ENCODE data around the gene KCNE3. TPM values are rescaled to one million over a fixed set of nuclear protein-coding genes. Genes with fewer than 3 reads are reported as not detected.
A peak's percentile ranks its signal among the peaks of the same experiment; 100 is the strongest.

KCNE3 gene, protein sequence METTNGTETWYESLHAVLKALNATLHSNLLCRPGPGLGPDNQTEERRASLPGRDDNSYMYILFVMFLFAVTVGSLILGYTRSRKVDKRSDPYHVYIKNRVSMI
- polyA plus RNA-seq, result not detected in 3 replicates
- polyA plus RNA-seq (2011; ENCODE audit: low read depth), result not detected
- not detected in 2 replicates for polyA plus RNA-seq (2011; cell fraction: cytosol; rRNA removed)
- polyA plus RNA-seq (2011; cell fraction: nucleus; rRNA removed), result 0.16 TPM in 1 of 2 replicates, not detected in the other
- polyA plus RNA-seq (2012; ENCODE audit: low replicate concordance), result not detected in 2 replicates
- not detected in 3 replicates for polyA minus RNA-seq
- not detected for polyA minus RNA-seq (2011; cell fraction: cytosol; rRNA and poly(A)+ RNA removed)
- not detected in 2 replicates for polyA minus RNA-seq (2011; cell fraction: nucleus; rRNA and poly(A)+ RNA removed)

DNA sequence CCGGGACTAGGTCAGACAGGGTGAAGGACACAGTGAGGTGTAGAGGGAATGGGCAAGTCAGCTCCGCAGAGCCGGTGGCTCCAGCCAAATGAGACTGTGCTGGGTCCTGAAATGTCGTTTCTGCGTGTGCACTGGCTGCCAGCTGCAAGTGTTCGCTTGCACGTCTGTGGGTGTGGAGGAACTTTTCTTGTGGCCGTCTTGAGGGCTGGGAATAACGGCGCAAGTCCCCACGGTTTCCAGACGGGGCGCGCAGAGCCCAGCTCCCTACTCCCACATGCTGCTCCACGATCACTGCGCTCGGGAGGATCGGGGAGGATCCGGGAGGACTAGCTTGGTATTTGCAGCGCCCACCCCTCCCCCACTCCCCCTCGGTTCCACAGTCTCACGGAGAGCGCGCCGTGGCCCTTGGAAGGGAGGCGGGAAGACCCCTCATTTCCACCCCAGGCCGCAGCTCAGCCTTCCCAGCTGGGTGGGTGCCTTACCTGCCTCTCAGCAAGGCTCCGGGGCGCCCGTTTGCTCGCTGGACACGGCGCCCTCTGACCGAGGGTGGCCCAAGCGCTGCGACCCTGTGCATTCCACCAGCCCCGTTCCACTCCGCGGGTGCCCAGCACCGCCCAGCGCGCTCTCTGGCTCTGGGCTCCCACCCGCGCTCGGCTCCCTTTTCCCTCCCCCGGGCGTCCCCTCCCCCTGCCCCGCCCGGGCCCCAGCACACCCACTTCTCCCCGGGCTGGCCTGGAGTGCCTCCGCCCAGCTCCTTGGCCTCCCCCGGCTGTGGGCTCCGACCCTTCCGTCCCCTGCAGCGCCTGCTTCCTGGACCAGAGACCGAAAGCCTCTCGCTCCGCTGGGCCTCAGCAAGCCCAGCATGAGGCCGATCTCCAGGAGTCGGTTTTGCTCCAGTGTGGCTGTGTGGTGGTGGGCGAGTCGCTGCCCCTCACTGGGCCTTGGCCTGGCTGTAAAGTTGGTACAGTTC lies at the start of gene KCNE3:
Gene KCNE3, minus strand, starts transcription at position 634 of the 970 bp plus-strand sequence. CDS start 9,986 bp downstream, outside the sequence.
- Histone ChIP-seq H3K9me3 (ENCODE audit: control insufficient read depth, low read depth, low read length) (no peaks in the 10 kb centered on the region), H4K20me1 (ENCODE audit: control insufficient read depth, extremely low read depth, insufficient read depth, low read length) (no peaks in the 10 kb centered on the region), H3K4me2 (ENCODE audit: control insufficient read depth, extremely low read depth, insufficient read depth, low read depth, low read length) (peak within 1 kb of the TSS; percentile 53), H2AFZ (ENCODE audit: control insufficient read depth, low read length) (peak within 1 kb of the TSS; percentile 36), H3K9me1 (ENCODE audit: control insufficient read depth, extremely low read depth, insufficient read depth, low read length) (no peaks in the 10 kb centered on the region), H3K4me3 (ENCODE audit: control insufficient read depth in 2 of 3, extremely low read depth in 1 of 3, insufficient read depth in 2 of 3, low read depth in 1 of 3, low read length in 3 of 3) (peak within 1 kb of the TSS in 2 of 3 experiments; percentile 12 to 17), H3K27ac (ENCODE audit: control insufficient read depth, insufficient read depth, low read length) (no peak within 1 kb of the TSS), H3K79me2 (ENCODE audit: control insufficient read depth, insufficient read depth, low read length) (no peaks in the 10 kb centered on the region), H3K27me3 (ENCODE audit: control insufficient read depth, extremely low read depth, insufficient read depth, low read length) (peaks cover 38% of the 10 kb centered on the region), H3K36me3 (ENCODE audit: control insufficient read depth in 2 of 2, extremely low read depth in 1 of 2, insufficient read depth in 2 of 2, low read length in 2 of 2) (no peaks in the 10 kb centered on the region), H3K4me1 (ENCODE audit: control insufficient read depth, extremely low read depth, insufficient read depth, low read length) (no peaks in the 10 kb centered on the region), H3K9ac (ENCODE audit: control insufficient read depth, extremely low read depth, insufficient read depth, low read length) (no peak within 1 kb of the TSS)
- FAIRE-seq (no peak), DNase-seq (ENCODE audit: low read depth, low spot score) (no peak)
- dilution Hi-C loops (cut with MboI; ENCODE audit: extremely low pct_ligation_motif_present, low sequenced_read_pairs), result no loop called here
- TF ChIP-seq CTCF (optimal IDR thresholded peaks at IDR 0.05 in 1 of 3, IDR thresholded peaks at IDR 0.05 in 1 of 3, conservative IDR thresholded peaks at IDR 0.05 in 1 of 3; ENCODE audit: extremely low read depth in 1 of 3, insufficient read depth in 2 of 3, low read length in 3 of 3) (no peak), EZH2 (IDR thresholded peaks at IDR 0.05; ENCODE audit: low read length) (peak; percentile 56)

DNA sequence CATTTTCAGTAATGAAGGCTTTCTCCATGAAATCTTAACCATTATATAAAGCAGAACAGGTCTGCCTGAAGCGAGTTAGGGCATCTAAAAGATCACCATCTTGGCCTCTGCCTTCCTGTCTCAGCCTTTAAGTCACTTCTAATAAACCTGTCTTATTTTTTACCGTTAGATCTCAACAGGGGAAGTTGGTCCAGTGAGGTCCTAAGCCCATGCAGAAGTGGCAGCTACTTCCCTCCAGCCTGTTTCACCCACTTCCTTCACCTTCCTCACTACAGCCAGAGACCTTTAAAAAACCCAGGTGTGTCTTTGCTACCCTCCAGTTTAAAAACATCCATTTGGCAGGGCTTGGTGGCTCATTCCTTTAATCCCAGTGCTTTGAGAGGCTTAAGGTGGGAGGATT lies 40.2 kb upstream of the KCNE3 start:
- no peak overlapping the region for H2AFZ ChIP-seq (ENCODE audit: control insufficient read depth, low read length)
- dilution Hi-C loops (cut with MboI; ENCODE audit: extremely low pct_ligation_motif_present, low sequenced_read_pairs), result no loop called here
- H3K27ac ChIP-seq (ENCODE audit: control insufficient read depth, insufficient read depth, low read length), result no peak overlapping the region
- no peak overlapping the region for H3K4me3 ChIP-seq (ENCODE audit: control insufficient read depth in 2 of 3, extremely low read depth in 1 of 3, insufficient read depth in 2 of 3, low read depth in 1 of 3, low read length in 3 of 3)
- no peaks in the 10 kb centered on the region for H3K79me2 ChIP-seq (ENCODE audit: control insufficient read depth, insufficient read depth, low read length)
- no peaks in the 10 kb centered on the region for H3K36me3 ChIP-seq (ENCODE audit: control insufficient read depth in 2 of 2, extremely low read depth in 1 of 2, insufficient read depth in 2 of 2, low read length in 2 of 2)
- H3K27me3 ChIP-seq (ENCODE audit: control insufficient read depth, extremely low read depth, insufficient read depth, low read length), result no peaks in the 10 kb centered on the region
- no peak overlapping the region for H3K9ac ChIP-seq (ENCODE audit: control insufficient read depth, extremely low read depth, insufficient read depth, low read length)
- no peak for TF ChIP-seq EZH2 (IDR thresholded peaks at IDR 0.05; ENCODE audit: low read length)
- no peak for TF ChIP-seq CTCF (optimal IDR thresholded peaks at IDR 0.05 in 1 of 3, IDR thresholded peaks at IDR 0.05 in 1 of 3, conservative IDR thresholded peaks at IDR 0.05 in 1 of 3; ENCODE audit: extremely low read depth in 1 of 3, insufficient read depth in 2 of 3, low read length in 3 of 3)
- DNase-seq (ENCODE audit: low read depth, low spot score), result no peak
- no peaks in the 10 kb centered on the region for H4K20me1 ChIP-seq (ENCODE audit: control insufficient read depth, extremely low read depth, insufficient read depth, low read length)
- peaks cover 8% of the 10 kb centered on the region for H3K4me1 ChIP-seq (ENCODE audit: control insufficient read depth, extremely low read depth, insufficient read depth, low read length)
- FAIRE-seq, result no peak
- H3K4me2 ChIP-seq (ENCODE audit: control insufficient read depth, extremely low read depth, insufficient read depth, low read depth, low read length), result no peak overlapping the region
- H3K9me3 ChIP-seq (ENCODE audit: control insufficient read depth, low read depth, low read length), result no peaks in the 10 kb centered on the region
- no peaks in the 10 kb centered on the region for H3K9me1 ChIP-seq (ENCODE audit: control insufficient read depth, extremely low read depth, insufficient read depth, low read length)

All from keratinocyte (primary cell).